Colonic mucosa (tissue), 4 donors: ENCODE measurements around the gene LENG1. TPM values are rescaled to one million over a fixed set of nuclear protein-coding genes. Genes with fewer than 3 reads are reported as not detected.

Source experiments
- DNase-seq: peaks from one replicate; pipeline ENCODE4 v3.0.0-alpha.2; 2020
- H3K27ac ChIP-seq: fragments of 200-600 bp; one replicate; pipeline ENCODE4 v1.8.0; 2021
- H3K27me3 ChIP-seq: fragments of 200-600 bp; one replicate; pipeline ENCODE4 v1.8.0; 2021
- H3K36me3 ChIP-seq: fragments of 200-600 bp; one replicate; pipeline ENCODE4 v1.8.0; 2021
- H3K4me1 ChIP-seq: fragments of 200-600 bp; one replicate; pipeline ENCODE4 v1.8.0; 2021; ENCODE audit warnings: mild to moderate bottlenecking
- H3K4me3 ChIP-seq: fragments of 200-600 bp; one replicate; pipeline ENCODE4 v1.8.0; 2021
- H3K9ac ChIP-seq, 2 donors: one replicate each; pipeline ENCODE4 v1.7.0; 2013; ENCODE audit warnings: control low read depth in 2 of 2, low read depth in 2 of 2, low read length in 2 of 2
- H3K9me3 ChIP-seq: fragments of 200-600 bp; one replicate; pipeline ENCODE4 v1.8.0; 2021
- intact Hi-C: fragments of 100-400 bp; cut with DNase I; formaldehyde crosslinking; loops from one replicate; pipeline ENCODE4 v1.14.1; 2022
- total RNA-seq, 2 donors: library from RNA; stranded (reverse); fragmentation: NEBNext Ultra II Directional in 1 of 2; extraction: Animal tissue kit (Norgen Biotek cat#: 25700) in 1 of 2; gene quantifications; one replicate each; pipeline ENCODE4 v1.2.1, GENCODE V29; 2021
- TF ChIP-seq, protein P1 (sequence below): fragments of 200-600 bp; IDR thresholded peaks from one replicate; pipeline ENCODE4 v1.8.0; 2022; ENCODE audit warnings: antibody characterized with exemption, mild to moderate bottlenecking
- donor health status: healthy.
- donor health status: DM: no; HTN: no; CAD: no.
- donor health status: DM: no; HTN: no; CAD: no.

Gene LENG1
- total RNA-seq, 2 donors from 2014 or later: 6.2 to 8.1 TPM

DNA sequence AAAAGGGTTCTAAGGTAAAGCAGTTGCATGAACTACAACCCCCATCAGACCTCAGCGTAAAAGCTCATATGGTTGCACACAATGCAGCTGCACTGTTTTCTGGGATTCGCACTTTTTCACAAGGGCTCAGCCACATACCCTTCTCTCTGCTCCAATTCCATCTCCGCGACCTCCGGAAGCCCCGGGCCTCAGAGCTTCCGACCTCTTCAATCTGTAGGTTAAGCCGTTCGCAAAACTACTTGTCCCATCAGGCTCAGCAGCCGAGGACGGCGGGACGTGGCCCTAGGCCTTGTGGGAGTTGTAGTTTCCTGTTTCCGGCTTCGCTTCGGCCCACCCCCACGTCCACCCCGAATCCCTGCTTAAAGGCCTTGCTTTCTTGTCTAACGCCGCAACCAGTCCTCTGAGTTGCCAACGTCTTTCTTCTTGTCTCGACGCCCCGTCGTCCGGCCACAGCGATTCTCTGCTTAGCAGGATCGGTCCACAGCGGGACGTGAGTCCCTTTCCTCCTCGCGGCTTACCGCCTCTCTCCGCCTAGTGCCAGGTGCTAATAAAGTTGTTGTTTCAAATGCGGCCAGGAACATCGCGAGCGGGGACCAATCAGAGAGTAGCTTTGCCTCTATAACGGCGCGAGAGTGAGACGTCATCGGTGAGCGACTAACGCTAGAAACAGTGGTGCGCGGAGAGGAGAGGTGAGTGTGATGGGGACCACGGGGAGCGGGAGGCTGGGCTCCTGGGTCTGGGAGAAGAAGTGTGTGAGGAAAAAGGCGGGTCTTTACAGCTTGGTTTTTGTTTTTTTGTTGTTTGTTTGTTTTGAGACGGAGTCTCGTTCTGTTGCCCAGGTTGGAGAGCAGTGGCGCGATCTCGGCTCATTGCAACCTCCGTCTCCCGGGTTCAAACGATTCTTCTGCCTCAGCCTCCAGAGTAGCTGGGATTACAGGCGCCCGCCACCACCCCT is 44.1 kb downstream of the LENG1 start, which contains the start of the genes PRPF31 and TFPT:
Gene PRPF31, plus strand, starts transcription at position 646 of the 955 bp plus-strand sequence. CDS start 2,525 bp downstream, outside the sequence.
Gene TFPT, minus strand, starts transcription at position 549 of the 955 bp plus-strand sequence. Its CDS starts 388 bp downstream, at position 161.
- TF ChIP-seq, protein P1, sequence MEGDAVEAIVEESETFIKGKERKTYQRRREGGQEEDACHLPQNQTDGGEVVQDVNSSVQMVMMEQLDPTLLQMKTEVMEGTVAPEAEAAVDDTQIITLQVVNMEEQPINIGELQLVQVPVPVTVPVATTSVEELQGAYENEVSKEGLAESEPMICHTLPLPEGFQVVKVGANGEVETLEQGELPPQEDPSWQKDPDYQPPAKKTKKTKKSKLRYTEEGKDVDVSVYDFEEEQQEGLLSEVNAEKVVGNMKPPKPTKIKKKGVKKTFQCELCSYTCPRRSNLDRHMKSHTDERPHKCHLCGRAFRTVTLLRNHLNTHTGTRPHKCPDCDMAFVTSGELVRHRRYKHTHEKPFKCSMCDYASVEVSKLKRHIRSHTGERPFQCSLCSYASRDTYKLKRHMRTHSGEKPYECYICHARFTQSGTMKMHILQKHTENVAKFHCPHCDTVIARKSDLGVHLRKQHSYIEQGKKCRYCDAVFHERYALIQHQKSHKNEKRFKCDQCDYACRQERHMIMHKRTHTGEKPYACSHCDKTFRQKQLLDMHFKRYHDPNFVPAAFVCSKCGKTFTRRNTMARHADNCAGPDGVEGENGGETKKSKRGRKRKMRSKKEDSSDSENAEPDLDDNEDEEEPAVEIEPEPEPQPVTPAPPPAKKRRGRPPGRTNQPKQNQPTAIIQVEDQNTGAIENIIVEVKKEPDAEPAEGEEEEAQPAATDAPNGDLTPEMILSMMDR: no peak
- Histone ChIP-seq H3K27ac (peak within 1 kb of the TSS; percentile 87), H3K4me3 (peak within 1 kb of the TSS; percentile 66), H3K27me3 (no peaks in the 10 kb centered on the region), H3K9me3 (no peaks in the 10 kb centered on the region), H3K9ac (peak within 1 kb of the TSS; percentile 75 to 87), H3K36me3 (no peaks in the 10 kb centered on the region), H3K4me1 (no peaks in the 10 kb centered on the region)
- intact Hi-C loops: no loop called here
- peak; percentile 98 for DNase-seq

- Histone ChIP-seq H3K36me3 (peaks cover under 1% of the 10 kb centered on the region), H3K4me1 (no peaks in the 10 kb centered on the region), H3K27me3 (no peaks in the 10 kb centered on the region), H3K27ac (peak overlapping the region; percentile 87), H3K4me3 (peak overlapping the region; percentile 66), H3K9ac (peak overlapping the region; percentile 75 to 87), H3K9me3 (no peaks in the 10 kb centered on the region)
- TF ChIP-seq, protein P1: no peak
- intact Hi-C loops: no loop called here
- peak; percentile 53 for DNase-seq
Measured at GRCh38 chr19:54114340-54115108, 45.0 kb downstream of the LENG1 start.

DNA sequence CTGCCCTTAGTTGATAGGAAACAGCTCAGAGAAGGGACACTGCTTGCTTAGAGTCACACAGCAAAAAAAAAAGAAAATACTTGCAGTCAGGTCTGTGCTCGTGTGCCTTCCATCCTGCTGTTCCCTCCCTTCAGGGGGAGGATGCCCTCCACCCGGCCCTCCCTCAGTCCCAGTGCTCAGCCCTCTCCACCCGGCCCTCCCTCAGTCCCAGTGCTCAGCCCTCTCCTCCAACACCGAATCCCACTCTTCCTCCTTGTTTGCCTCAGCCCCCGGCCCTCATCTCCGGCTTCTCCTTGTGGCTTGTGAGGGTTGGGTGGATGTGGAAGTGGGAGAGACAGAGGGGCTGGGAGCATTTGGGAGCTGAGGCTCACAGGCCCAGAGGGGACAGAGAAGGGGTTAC is 49.9 kb downstream of the LENG1 start:
- Histone ChIP-seq H3K9ac (no peak overlapping the region), H3K4me1 (no peaks in the 10 kb centered on the region), H3K9me3 (no peaks in the 10 kb centered on the region), H3K27ac (no peak overlapping the region), H3K36me3 (peaks cover 5% of the 10 kb centered on the region), H3K4me3 (no peak overlapping the region), H3K27me3 (no peaks in the 10 kb centered on the region)
- TF ChIP-seq, protein P1: no peak
- intact Hi-C loops: no loop called here
- no peak for DNase-seq

- DNase-seq: no peak
- no peaks in the 10 kb centered on the region for H3K4me1 ChIP-seq
- H3K9me3 ChIP-seq: no peaks in the 10 kb centered on the region
- H3K27ac ChIP-seq: no peak overlapping the region
- H3K4me3 ChIP-seq: no peak overlapping the region
- peaks cover 5% of the 10 kb centered on the region for H3K36me3 ChIP-seq
- H3K9ac ChIP-seq: no peak overlapping the region
- no peaks in the 10 kb centered on the region for H3K27me3 ChIP-seq
- intact Hi-C loops: no loop called here
- TF ChIP-seq, protein P1: no peak
Measured at GRCh38 chr19:54108496-54108895, 51.0 kb downstream of the LENG1 start.

- TF ChIP-seq, protein P1: no peak
- DNase-seq: no peak
- no peaks in the 10 kb centered on the region for H3K27me3 ChIP-seq
- H3K4me1 ChIP-seq: no peaks in the 10 kb centered on the region
- H3K9me3 ChIP-seq: no peaks in the 10 kb centered on the region
- H3K4me3 ChIP-seq: no peak overlapping the region
- H3K36me3 ChIP-seq: peaks cover 5% of the 10 kb centered on the region
- H3K9ac ChIP-seq: no peak overlapping the region
- intact Hi-C loops: no loop called here
- no peak overlapping the region for H3K27ac ChIP-seq
Measured at GRCh38 chr19:54107876-54108490, 51.5 kb downstream of the LENG1 start.
